HG03520 (cell line): Measurements from ENCODE around the gene MOSPD2.

Experiments
- ATAC-seq: cut with Tn5 transposase; IDR thresholded peaks from one replicate; pipeline ENCODE4 v1.9.1; 2021; ENCODE audit warnings: mild to moderate bottlenecking, moderate library complexity; ENCODE audit not compliant: unreplicated experiment

The MOSPD2 gene

DNA sequence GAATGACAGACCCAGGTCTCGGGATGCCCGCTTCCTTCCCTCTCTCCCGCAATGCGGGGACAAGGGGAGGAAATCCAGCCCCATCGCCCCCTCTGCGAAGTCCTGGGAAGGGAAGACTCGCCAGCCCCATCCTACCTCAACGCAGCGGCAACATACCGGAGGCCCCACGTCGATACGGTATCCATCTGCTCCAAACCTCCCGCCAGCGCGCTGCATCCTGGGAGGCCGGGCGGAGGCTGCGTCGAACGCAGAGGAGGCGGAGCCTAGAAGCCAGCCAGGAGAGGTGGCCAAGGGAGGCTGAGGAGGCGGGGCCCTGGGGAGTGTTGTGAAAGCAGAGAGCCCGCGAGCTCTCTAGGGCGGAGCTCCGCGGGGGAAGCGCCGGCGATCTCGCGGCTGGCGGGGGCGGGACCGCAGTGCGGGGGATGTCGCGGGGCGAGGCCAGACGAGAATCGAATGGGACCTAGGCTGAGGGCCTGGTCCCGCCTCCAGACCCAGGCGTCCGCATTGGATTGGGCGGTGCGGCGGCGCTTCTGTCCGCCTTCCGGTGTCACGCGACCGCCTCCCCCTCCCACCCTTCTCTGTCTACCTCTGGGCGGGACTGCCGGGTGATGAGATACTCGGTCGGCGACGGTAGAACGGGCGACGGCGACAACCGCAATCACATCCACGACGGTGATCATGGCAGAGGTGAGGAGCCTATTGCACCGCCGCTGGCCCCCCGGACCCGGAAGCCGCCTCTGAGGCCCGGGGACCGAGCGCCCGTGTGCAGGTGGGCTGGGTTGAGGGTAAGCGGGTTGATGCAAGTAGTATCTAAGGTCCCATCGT, at the start of gene MOSPD2, which contains the start of gene FANCB:
TSS of gene MOSPD2 (plus strand) at position 571 of the 825 bp plus-strand sequence. CDS start at position 679, 108 bp downstream.
TSS of gene FANCB (minus strand) at position 219 of the 825 bp plus-strand sequence. CDS start 7,559 bp downstream, outside the sequence.
- peak; percentile 93 for ATAC-seq

DNA sequence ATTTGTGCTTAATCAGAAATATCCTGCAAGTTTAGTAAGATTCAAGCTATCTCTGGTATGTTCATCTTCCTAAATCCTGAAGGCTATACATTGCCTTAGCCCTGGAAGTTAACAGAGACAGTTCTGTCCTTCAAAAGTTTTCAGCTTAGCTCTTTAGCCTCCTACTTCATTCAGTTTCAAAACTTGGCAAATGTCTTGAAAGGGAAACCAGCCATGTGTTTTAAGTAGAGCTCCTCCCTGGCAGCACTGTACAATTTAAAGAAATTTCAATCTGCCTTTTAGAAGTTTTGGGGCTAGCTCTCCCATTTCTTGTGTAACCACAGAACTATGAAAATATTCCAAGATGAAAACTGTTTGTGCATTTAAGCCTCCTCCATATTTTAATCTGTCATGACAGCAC, 47.4 kb upstream of the MOSPD2 start:
- ATAC-seq: no peak

DNA sequence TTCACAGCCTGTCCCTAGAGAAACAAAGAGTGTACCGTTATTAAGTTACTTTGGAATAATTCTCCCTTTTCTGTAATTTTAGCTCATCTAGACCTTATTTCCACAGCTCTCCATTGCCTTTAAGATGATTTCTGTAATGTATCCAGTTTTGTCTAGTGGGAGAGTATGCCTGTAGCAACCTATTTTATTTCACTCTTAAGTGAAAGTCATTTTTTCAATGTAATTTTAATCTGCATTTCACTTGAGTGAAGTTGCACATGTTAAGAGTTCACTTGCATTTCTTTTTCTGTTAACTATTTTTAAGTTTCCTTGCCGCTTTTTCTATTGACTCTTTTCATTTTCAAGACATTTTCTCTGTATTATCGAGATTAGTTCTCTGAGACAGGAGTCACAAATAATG, 46.9 kb upstream of the MOSPD2 start:
- no peak for ATAC-seq

DNA sequence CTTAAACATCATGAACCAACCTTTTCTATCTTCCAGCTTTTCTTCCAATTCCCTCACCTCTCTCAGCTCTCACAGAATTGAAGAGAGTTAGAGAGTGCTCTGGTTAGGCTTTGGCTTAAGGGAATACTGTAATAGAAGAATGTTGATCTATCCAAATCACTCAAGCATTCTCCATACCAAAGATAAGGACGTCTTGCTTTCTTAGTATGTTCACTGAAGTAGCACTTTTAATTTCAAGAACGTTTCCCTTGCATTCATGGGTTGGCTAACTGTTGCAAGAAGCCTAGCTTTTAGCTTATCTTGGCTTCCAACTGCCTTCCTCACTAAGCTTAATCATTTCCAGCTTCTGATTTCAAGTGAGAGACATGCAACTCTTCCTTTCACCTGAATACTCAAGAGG, 43.6 kb upstream of the MOSPD2 start:
- ATAC-seq: no peak

DNA sequence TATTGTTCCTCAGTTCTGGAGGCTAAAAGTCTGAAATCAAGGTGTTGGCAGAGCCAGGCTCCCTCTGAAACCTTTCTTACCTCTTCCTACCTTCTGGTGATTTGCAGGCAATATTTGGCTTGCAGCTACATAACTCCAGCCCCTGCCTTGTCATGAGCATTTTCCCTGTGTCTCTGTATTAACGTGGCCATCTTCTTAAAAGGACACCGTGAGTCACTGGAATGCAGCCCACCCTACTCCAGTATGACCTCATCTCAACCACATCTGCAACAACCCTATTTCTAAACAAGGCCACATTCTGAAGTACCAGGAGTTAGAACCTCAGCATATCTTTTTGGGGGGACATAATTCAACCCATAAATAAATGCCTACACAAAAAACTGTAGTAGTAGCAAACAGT, 41.1 kb upstream of the MOSPD2 start:
- no peak for ATAC-seq

DNA sequence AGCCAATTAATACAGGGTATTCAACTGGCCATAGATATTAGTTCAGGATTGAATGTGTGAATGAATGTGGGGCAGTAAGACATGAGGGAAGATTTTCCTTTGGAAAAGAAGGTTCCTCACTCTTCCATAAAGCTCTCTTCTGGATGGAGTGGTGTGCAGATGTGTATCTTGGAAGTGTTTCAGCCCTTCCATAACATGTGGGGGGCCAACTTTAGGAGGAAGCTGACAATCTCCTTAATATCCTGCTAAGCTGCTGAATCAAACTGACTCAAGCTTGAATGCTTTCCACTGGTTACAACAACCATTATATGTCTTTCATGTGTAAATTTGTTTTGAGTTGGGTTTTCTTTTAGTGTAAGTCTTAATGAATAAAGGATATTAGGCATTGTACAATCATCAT, 40.6 kb upstream of the MOSPD2 start:
- no peak for ATAC-seq

DNA sequence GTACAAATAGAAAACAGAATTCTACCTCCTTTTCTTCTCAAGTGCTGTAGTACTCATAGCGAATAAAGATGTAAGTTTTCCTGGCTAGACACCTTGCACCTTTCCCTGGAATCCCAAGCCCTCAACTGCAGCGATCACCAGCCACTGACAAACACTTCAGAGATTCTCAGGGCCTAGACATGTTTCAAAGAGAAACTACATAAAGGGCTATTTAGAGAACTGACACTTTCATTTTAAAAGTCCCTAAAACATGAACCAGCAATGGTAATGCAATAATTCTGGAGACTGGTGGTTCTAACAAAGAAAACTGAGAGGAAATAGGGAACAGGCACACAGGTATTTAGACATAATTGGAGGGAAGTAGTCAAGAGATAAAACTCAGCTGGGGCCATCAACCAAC, 36.1 kb upstream of the MOSPD2 start:
- no peak for ATAC-seq

DNA sequence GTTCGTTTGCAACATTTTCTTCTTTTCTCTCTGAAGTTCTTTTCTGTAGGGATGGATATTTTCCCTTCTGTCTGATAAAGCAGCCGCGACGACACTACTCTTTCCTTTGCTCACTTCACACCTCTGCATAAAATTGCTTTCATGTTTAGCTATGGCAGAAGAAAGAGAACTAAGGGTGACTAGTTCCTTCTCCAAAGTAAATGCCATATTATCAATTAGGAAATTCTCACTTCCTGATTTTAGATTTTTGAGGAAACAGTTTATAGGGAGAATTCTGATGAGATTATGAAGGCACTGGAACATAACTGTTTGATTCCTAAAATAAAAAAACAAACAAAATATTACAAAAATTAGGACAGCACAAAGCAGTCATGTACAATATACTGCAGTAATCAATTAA, 29.6 kb upstream of the MOSPD2 start:
- no peak for ATAC-seq

DNA sequence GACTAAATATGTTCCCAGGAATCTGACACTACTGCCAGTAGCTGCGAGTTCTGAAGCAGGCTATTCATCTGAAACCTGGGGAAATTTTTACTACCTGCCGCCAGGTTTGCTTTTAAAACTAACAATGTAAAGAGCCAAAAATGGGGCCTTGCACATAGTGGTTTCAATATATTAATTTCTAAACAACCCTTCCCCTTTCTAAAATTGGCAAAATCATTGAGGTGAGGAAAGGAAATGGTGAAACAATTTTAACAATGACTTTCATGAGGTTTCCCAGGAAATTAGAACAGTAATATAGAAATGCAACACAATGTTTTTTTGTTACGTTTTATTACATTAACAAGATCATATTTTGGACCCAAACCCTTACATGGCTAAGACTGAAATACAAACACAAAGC, 21.7 kb upstream of the MOSPD2 start:
- ATAC-seq: no peak

DNA sequence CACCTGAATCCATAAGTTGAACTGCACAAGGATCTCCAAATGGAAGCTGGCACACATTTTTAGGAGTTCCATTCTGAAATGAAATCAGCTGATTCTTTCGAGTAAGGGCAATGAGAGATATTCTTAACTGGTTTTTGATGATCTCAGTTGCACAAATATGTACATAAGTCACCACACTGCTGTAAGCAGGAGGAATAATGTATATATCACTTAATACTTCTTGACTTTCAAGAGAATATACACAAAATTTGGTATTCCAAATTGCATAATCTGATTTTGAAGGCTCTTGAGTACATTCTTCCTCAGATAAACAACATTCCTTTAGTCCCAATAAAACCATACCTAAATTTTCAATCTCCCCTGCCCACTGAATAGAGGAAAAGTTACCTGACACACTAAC, 8.6 kb upstream of the MOSPD2 start:
- no peak for ATAC-seq

DNA sequence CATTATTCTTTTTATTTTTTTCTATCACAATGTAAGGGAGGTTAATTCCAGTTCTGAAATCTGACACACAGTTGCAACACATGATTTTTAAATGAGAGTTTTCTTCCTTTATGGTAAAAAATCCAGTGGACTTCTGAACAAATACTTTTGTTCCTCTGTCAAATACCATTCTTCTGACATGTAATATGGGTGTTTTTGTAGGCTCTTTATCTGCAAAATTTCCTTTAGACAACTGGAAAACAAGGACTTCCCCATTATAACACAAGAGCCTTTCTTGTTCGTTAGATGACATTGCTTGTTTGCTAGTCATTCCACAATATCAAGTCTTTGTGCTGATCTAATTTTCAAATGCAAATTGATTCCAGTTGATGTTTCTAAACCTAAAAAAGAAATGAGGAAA, 8.0 kb upstream of the MOSPD2 start:
- no peak for ATAC-seq

DNA sequence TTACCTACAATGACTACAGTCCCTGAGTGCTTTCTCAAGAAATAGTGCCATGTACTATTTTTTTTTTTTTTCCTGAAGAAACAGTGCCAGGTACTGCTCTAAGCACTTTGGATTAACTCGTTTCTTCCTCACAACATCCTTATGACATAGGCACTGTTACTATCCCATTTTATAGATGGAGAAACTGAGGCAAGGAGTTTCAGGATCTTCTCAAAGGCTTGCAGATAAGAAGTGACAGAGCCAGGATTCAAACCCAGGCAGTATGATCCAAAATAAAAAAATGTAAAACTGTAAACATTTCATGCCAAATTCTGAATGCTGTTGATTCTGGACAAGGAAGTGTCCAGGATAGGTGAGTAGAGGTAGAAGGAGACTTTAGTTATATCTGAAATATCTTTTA, 1.5 kb upstream of the MOSPD2 start:
- no peak for ATAC-seq

DNA sequence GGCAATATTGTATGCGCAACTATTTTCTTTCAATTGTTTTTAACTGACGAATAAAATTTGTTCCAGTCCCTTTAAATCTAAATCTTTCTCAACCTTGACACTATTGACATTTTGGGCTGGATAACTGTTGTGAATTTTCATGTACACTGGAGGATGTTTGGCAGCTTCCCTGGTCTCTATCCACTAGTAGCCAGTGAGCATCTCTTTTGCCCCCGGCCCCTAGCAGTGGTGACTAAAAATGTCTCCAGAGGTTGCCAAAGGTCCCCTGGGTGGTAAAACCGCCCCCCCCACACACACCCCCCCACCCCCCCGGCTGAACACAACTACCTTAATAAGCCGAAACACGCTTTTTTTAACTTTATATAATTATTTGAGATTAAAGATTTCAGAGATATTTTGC, 866 bp upstream of the MOSPD2 start:
- no peak for ATAC-seq

DNA sequence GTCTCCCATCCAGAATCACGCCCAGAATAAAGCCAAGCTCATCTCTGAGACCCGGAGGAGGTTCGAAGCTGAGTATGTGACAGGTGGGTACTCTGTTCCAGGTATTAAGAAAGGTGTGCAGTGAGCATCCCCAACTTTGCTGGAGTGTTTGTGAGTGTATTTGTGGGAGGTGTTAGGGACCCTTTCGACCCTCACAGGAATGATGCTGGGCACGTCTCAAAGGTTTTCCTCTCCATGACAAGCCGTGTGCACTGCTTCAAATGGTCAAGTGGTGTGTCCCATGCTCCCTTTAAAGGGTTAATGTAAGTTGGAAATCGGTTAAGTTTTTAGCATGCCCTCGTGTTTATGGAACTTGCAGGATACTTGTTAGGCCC, 442 bp downstream of the MOSPD2 start:
- ATAC-seq: no peak

DNA sequence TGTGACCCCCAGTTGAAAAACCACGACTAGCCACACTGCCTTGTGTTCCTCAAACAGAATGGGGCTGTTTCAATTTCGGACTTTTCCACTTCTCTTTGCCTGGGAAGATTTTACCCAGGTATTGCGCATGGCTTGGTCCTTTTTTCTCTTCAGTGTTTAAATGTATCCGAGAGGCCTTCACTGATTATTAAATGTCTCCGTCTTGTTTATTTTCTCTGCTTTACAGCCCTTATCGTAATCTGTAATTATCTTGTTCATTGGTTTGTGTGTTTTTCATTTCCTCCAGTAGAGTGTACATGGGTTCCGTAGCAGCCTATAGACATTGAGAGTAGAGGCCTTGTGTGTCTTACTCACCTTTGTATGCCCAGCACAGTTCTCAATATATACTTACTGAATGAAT, 2.4 kb downstream of the MOSPD2 start:
- ATAC-seq: no peak

DNA sequence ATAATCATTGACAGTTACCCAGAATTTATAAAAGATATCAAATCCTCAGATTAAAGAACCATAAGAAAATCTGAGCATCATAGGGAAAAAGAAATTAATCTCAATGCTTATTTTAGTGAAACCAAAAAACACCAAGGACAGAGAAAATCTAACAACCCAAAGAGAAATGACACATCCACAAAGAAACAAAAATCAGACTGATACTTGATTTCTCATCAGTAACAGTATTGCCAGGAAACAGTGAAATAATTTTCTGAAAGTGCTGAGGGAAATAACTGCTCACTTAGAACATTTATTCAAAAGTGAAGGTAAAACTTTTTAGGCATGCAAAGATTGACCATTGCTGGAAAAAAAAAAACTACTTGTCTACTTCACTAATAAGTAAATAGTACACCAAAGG, 10.6 kb downstream of the MOSPD2 start:
- ATAC-seq: no peak

DNA sequence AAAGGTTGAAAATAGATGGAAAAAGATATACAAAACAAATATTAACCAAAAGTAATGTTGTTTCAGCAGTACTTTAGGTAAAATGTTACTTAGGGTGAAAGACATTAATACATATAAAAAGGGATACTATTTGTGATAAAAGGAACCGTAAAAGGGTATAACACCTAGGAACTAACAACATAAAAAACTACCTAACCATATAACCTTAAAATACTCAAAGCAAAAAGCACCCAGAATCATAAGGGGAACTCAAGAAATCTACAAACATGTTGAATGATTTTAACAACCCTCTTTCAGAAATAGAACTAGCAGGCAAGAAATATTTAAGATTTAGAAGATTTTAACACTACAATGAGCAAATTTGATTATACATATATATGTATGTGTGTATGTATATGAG, 11.5 kb downstream of the MOSPD2 start:
- no peak for ATAC-seq

DNA sequence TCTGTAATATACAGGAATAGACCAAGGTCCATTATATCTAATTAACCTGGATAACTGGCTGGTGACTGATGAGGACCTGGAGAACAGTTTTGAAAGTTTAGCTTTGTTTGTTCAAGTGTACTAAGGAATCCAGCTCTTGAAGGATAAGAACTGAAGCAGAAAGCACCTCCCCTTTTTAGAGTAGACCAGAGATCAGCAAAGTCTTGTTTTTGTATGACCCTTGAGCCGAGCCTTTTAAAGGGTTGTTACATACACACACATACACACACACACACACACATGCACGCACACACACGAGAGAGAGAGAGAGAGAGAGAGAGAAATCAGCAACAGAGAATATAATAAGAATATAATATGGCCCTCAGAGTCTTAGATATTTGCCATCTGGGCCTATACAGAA, 13.0 kb downstream of the MOSPD2 start:
- no peak for ATAC-seq

DNA sequence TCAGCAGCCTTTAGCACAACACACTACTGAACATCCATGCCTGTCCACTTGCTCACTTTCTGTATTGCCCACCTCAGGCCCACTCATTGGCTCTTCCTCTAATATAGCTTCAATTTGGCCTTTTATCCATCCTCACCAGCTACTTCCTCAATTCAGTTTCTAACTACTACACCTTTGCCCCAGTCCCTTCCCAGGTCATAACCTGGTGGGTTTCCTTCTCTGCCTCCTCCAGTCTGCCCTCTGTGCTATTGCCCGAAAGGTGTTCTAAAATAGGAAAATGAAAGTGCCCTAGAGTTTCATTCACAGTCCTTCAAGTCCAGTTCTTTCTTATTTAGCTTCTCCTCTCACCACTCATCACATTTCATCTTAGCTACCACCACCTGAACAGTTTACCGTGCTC, 23.1 kb downstream of the MOSPD2 start:
- ATAC-seq: no peak

DNA sequence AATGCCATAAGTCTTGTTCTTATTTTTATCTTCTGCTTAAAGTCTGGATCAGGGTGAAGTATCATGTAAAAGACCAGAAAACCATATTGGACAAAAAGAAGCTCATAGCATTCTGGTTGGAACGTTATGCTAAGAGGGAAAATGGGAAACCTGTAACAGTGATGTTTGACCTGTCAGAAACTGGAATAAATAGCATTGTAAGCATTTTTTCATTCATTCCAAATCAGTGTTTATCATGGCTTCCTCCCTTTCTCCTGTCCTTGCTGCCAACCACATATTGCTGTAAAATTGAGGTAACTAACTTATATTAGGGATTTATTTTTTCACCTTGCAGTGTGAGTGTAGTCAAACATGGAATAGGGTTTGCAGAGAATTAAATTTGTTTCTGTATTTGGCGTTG, 23.8 kb downstream of the MOSPD2 start:
- no peak for ATAC-seq

DNA sequence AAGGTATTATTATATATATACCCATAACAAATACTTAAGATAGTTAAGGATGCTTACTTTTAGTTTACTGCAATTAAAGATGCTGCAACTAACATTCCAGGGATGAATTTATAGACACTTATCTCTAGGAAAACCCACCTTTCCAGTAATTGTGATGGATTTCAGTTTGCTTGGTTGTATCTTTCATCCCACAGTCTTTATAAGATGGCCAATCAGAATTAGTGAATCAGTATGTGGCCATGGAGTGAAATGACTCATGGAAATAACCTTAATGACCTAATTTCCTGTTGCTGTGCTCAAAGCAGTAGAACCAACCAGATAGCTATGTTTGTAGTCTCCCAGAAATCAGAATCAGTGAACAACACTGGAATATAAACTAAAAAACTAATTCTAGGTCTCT, 26.4 kb downstream of the MOSPD2 start:
- peak; percentile 83 for ATAC-seq

DNA sequence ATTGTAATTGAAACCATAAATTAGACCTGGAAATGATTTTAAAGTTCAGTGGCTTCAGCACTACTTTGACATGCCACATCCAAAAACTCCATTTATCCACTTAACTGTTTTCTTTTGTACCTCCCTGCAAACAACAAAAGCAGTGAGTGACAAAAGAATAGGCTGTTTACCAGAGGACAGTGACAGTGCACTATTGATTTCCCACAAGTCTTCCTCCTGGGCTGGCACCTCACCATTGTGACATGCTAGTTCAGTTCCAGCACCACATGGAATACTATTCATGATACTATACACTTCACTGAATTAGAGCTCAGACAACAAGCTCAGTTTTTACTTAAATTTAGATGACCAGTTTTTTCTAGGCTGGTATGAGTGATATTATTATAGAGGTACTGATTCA, 29.3 kb downstream of the MOSPD2 start:
- ATAC-seq: no peak

DNA sequence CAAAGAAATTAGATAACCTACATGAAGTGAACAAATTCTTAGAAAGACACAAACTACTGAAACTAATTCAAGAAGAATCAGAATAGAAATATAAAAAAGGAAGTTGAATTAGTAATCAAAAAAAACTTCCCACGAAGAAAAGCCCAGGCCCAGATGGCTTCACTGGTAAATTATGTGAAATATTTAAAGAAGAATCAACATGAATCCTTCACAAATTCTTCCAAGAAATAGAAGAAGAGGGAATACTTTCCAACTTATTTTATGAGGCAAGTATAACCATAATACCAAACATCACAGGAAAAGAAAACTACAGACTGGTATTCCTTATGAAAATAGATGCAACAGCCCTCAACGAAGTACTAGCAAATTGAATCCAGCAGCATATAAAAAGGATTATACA, 30.7 kb downstream of the MOSPD2 start:
- ATAC-seq: no peak
